ENCODE results near the gene CNN2.

The CNN2 gene

DNA sequence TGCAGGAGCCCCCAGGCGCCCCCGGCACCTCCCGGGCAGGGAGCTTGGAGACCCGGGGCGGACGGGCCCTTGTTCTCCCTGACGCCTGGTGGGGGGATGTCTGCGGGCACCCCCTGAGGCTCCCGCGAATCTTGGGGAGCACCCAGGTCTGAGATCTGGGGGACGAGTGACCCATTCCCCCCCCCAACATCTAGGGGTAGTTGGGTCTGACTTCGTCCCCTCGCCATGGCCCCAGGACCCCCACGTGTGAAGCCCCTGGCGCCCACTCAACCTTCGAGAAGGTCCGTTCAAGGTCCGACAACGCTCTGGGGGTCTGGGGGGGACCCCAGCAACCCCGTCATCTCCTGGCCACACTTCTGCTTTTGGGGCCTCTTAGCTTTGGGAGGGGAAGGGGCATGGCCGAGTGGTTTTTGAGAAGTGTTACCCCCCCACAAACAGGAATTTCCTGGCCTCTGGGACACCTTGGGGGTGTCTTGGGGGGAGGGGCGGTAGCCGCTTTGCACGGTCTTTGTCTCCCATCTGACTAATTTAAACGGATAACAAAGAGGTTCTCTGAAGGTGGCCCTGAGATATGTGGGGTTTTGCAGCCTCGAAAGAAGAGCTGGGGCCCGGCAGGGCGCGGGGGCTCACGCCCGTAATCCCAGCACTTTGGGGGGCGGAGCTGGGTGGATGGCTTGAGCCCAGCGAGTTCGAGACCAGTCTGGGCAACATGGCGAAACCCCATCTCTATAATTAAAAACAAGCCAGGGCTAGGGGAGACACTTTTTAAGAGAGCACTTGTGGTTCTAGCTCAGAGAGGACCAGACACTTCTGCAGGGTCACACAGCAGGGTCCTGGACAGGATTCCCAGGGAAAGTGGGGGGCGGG, 608 bp downstream of the CNN2 start:
- DNase-seq (ENCODE audit: low read depth in 2 of 2) = no peak

GRCh38 chr19:1027650-1028061, 1.2 kb downstream of the CNN2 start:
- no peak for DNase-seq (ENCODE audit: low read depth in 2 of 2)

DNA sequence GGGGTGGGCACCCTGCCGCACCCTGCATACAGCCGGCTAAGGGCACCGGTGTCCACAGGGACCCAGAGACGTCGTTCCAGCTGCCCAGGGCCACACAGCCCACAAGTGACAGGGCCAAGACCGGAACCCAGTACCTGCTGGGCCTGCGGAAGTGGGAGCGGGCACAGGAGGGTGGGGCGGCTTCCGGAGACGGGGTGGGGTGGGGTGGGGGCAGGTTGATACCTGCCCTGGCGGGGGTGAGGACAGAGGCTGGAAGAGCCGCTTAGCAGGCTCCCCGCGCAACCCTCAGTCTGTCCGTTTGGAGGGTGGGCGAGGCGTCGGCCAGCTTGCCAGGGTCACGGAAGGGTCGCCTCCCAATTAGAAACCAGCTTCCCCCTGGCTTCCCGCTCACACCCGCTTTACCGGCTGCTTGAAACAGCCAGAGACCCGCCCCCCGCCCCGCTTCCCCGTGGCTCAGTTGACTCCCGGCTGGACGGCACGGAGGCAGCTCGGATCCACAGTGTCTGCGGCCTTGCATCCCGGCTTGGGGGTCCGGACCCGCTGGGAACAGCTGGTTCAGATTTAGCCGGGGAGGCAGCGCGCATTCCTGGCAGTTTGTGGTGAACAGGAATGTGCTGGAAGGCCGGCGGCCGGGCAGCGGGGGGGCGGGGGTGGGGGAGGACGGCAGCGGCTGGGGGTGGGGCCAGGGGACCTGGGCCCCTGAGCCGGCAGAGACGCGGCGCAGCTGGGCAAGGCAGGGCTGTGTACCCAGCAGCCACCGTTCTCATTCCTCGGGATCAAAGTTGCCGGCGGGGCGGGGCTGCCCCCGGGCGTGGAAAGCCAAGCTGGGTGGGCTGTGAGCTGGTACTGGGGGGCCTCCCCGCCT, 1.9 kb downstream of the CNN2 start:
- no peak for DNase-seq (ENCODE audit: low read depth in 2 of 2)

DNA sequence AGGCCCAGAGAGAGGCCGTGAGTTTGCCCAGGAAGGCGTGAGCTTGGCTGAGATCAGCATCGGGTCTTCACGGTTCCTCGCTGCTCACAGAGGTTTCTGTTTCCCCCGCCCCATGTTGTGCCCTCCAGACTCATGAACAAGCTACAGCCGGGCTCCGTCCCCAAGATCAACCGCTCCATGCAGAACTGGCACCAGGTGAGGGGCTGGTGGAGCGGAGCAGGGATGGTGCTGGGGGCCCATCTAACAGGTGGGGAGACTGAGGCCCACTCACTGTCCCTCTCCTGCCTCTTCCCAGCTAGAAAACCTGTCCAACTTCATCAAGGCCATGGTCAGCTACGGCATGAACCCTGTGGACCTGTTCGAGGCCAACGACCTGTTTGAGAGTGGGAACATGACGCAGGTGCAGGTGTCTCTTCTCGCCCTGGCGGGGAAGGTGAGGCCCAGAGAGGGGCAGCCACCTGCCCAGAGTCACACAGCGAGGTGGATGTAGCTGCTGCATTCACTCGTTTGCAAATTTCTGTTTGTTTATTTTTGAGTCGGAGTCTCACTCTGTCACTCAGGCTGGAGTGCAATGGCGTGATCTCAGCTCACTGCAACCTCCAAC, 6.0 kb downstream of the CNN2 start:
- DNase-seq (ENCODE audit: low read depth in 2 of 2) = no peak

DNA sequence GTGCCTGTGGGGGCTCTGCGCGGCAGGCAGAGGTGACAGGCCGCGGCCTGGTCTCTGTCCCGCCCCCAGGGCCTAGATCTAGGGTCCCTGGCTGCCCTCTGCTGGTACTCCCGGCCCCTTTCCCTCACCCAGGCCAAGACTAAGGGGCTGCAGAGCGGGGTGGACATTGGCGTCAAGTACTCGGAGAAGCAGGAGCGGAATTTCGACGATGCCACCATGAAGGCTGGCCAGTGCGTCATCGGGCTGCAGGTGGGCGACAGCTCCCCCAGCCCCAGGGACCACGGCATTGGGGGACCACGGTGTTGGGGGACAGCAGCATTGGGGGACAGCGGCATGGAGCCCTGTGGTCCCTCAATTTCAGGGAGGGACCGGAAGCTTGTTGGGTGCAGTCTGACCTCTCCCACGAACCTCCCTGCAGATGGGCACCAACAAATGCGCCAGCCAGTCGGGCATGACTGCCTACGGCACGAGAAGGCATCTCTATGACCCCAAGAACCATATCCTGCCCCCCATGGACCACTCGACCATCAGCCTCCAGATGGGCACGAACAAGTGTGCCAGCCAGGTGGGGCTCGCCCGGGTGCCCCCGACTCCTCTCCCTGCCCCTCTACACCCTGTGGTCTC, 9.7 kb downstream of the CNN2 start:
- no peak for DNase-seq (ENCODE audit: low read depth in 2 of 2)

- no peak for DNase-seq (ENCODE audit: low read depth in 2 of 2)
Measured at GRCh38 chr19:1037621-1038064, 11.2 kb downstream of the CNN2 start.

- no peak for DNase-seq (ENCODE audit: low read depth in 2 of 2)
Measured at GRCh38 chr19:1038978-1039645, 12.7 kb downstream of the CNN2 start.

GRCh38 chr19:1039646-1040475, 13.5 kb downstream of the CNN2 start, which contains the start of gene ABCA7:
Gene ABCA7, plus strand, starts transcription at chr19:1040107. Its CDS starts 1,255 bp downstream, at chr19:1041362.
- DNase-seq (ENCODE audit: low read depth in 2 of 2) = peak; percentile 98 to 99

GRCh38 chr19:1040476-1041271, 14.3 kb downstream of the CNN2 start:
- peak; percentile 86 to 87 for DNase-seq (ENCODE audit: low read depth in 2 of 2)

DNA sequence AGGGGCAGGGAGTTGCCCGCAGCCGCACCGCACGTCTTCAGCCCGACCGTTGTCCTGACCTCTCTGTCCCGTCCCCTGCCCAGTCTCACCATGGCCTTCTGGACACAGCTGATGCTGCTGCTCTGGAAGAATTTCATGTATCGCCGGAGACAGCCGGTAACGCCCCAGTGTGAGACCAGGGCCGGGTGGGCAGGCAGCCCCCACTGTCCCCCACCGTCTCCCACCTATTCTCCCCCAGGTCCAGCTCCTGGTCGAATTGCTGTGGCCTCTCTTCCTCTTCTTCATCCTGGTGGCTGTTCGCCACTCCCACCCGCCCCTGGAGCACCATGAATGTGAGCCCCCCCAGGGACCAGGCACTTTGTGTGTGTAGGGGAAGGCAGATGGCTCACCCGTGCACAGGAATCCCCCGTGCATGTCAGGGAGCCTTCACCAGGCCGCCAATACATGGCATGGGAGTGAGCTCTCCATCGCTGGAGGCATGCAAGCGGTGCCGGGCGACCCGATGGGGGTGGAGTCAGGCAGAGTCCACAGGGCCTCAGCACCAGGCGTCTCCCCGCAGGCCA, 14.9 kb downstream of the CNN2 start:
- DNase-seq (ENCODE audit: low read depth in 2 of 2) = no peak

GRCh38 chr19:1041835-1042685, 15.7 kb downstream of the CNN2 start:
- DNase-seq (ENCODE audit: low read depth in 2 of 2) = no peak

GRCh38 chr19:1042689-1043511, 16.5 kb downstream of the CNN2 start:
- no peak for DNase-seq (ENCODE audit: low read depth in 2 of 2)

GRCh38 chr19:1045247-1045603, 18.8 kb downstream of the CNN2 start:
- DNase-seq (ENCODE audit: low read depth in 2 of 2) = no peak

- DNase-seq (ENCODE audit: low read depth in 2 of 2) = no peak
Measured at GRCh38 chr19:1046117-1046626, 19.8 kb downstream of the CNN2 start.

- no peak for DNase-seq (ENCODE audit: low read depth in 2 of 2)
Measured at GRCh38 chr19:1046836-1047695, 20.7 kb downstream of the CNN2 start.

DNA sequence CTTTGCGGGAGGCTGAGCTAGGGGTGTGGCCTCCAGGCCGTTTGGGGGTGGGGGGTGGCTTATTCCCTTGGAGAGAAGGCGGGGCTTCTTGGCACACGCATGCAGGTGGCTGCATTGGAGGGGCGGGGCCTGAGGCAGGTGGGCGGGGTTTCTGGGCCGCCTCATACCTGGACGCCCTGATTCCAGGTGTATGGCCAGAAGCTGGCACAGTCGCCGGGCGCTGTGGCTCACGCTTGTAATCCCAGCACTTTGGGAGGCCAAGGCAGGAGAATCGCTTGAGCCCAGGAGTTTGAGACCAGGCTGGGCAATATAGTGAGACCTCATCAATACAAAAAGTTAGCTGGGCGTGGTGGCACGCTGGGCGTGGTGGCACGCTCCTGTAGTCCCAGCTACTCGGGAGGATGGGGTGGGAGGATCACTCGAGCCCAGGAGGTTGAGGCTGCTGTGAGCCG, 21.3 kb downstream of the CNN2 start:
- no peak for DNase-seq (ENCODE audit: low read depth in 2 of 2)
